Activated CD4-positive, CD25-positive, alpha-beta regulatory T cell treated with anti-CD3 and anti-CD28 coated beads, Interleukin-2, amount 50 U/mL, for 72 hours (primary cell): ENCODE results near the gene ZNF69.
A peak's percentile ranks its signal among the peaks of the same experiment; 100 is the strongest.
"Not testable (repeated sequence)": the region's sequence is repeated elsewhere in the genome, so short reads cannot be mapped to it uniquely, and the experiment has no call there.

ENCODE experiments used
- DNase-seq: peaks from one replicate; pipeline ENCODE4 v3.0.0; 2021

The ZNF69 gene

DNA sequence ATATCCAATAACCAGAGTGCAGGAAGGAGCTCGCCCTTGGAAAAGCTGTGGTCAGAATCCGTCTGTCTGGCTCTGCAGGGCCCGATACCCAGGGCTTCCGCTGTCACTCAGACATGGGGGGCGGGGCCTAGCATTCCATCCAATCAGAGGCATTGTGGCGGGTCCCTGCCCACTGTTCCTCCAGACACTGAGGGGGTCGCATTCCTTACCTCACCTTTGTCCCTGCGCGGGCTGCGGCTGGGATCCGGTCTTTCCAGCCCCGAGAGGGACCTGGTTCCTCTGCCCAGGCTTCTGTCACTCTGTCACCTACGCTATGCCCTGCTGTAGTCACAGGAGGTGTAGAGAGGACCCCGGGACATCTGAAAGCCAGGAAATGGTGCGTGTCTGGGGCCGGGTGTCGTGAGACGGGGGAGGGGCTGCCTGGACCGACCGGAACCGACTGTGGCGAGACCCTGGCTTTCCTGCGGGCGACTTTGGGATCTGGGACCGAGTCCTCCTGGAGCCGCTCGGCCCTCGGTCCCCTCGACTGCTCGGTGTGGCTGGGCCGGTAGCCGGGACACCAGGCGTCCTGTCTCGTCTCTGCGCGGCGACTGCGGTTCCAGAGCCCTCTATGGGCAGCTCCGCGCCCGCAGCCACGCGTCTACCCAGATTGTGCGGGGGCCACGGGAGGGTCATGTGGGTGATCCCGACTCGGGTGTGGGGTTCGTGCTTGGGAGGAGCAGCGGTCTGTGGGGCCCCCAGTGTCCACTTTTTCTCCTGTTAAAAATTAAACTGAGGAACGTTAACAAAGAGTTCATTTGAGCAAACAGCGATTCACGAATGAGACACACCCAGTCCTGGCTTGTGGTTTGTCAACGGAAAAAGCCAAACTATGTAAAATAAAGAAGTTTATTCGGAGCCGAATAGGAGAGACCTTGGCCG lies at the start of gene ZNF69:
ZNF69 (plus strand) TSS at position 172 of the 921 bp plus-strand sequence; CDS start at position 314, 142 bp downstream.
- DNase-seq, result peak; percentile 72

DNA sequence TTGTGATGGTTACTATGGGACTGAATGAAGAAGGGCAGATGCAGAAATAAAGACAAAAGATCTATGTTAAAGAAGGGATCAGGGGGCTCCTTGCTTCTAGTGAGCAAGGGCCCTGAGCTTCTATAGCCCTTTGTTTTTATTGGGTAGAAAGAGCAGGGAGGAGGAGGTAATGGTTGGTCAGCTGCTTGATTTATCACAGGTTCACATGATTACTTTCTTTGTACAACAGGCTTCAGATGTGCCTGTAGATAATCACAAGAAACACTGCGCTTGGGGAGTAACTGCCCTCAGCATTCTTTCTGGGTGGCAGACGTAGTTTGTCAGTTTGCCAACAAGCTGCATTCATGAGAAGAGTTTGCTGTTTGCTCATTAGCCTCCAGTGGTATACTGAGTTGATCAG lies 43.9 kb upstream of the ZNF69 start:
- DNase-seq, result no peak

DNA sequence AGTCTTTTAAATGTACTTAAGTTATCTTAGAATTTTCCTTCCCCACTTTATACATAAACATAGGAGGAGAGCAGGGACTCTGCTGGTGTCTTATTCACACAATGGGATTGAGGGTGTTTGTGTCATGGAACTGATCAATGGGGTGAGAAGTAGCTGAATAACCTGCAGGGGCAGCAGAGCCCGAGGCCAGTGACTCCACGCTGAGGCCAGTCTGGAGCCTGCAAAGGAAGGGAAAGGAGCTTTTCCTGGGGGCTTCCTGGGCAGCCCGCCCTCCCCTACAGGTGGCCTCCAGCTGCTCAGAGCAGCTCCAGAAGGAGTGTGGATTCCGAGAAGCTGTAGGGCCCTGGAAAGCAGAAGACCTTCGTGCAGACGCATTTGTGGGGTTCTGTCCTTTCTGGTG lies 40.0 kb upstream of the ZNF69 start:
- not testable (repeated sequence) for DNase-seq

DNA sequence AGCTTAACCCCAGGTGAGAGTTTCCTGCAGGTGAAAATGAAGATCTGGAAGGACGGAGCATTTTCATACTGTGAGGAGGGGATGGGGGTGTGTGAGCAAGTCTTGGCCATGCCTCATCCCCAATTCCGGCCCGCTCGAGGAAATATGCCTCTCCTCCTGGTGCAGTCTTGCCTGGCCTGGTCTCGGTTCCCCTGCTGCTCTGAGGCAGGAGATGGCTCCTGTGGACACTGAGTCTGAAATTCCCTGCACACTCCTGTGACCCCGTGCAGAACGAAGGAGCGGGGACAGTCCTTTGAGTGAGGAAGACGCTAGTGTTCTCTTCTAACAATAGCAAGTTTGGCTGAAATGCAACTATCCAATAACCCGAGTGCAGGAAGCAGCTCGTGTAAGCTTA lies 39.4 kb upstream of the ZNF69 start:
- DNase-seq, result no peak

DNA sequence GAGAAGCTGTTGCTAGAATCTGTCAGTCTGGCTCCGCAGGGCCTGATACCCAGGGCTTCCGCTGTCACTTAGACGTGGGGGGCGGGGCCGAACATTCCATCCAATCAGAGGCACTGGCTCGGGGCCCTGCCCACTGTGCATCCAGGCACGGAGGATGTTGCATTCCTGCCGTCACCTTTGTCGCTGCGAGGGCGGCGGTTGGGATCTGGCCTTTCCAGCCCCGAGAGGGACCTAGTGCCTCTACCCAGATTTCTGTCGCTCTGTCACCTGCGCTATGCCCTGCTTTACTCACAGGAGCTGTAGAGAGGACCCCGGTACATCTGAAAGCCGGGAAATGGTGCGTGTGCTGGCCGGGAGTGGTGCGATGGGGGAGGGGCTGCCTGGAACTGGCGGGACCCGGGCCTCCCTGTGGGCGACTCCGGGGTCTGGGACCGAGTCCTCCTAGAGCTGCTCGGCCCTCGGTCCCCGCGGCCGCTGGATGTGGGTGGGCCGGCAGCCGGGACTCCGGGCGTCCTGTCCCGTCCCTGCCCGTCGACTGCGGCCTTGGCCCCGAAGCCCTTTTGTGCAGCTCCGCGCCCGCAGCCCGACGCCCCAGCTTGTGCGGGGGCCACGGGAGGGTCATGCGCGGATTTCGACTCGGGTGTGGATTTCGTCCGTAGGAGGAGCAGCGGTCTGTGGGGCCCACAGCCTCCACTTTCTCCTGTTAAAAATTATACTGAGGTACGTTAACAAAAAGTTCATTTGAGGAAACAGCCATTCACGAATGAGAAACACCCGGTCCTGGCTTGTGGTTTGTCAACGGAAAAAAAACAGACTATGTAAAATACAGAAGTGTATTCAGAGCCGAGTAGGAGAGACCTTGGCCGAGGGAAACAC lies 38.8 kb upstream of the ZNF69 start, which contains the start of gene ZNF439:
ZNF439 (plus strand) TSS at position 133 of the 876 bp plus-strand sequence; CDS start at position 275, 142 bp downstream.
- DNase-seq, result peak; percentile 89

DNA sequence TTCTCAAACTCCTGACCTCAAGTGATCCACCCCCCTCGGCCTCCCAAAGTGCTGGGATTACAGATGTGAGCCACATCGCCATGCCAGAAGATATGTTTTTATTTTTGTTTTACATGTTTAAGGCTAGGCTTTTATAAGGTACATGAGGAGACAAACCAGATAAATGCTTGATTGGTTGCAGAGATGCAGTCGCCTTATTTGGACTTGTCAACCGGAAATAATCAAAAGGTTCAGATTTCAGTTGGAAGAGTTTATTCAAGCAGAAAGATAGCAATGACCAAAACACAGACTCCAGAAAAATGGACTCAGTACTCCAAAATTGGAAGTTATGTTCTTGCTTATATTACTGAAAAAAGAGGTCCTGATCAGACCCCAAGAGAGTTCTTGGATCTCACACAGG lies 37.3 kb upstream of the ZNF69 start:
- not testable (repeated sequence) for DNase-seq

DNA sequence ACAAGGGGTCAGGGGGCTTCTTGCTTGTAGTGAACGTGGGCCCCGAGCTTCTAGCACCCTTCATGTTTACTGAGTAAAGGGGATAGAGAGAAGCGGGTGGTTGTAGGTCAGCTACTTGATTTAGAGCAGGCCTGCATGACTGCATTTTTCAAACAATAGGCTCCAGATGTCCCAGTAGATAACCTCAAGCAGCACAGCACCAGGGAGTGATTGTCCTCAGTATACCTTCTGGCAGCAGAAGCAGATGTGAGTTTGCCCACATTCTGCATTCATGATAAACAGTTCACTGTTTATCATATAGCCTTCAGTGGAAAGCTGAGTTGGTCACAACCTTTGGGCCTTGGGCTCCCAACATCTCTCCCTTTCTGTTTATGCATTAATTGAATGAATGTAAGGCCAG lies 34.2 kb upstream of the ZNF69 start:
- no peak for DNase-seq

DNA sequence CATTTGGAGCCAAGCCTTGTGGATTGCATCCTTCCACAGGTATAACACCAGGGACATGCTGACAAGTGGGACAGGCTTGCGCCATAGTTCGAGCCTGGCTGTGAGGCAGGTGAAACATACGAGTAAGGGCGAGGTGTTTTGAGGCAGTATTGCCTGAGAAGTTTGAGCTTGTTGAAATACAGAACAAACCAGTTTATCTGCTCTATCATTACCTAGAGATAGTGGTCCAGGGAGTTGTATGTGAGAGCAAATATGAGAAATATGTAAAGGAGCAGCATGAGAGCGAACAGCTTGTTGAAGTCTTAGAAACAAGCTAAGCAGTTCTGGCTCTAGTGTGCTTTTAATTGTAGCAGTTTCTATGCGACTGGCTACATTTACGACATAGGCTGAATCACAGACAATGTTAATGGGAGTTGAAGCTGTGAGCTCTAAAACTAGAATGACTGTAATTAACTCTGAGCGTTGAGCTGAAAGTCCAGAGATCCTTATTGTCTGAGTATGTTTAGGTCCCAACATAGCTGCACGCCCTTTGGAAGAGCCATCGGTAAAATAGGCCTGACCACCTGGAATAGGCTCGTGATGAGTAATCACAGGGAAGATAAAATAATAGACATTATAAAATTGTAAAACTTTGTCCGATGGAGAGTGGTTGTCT lies 30.9 kb upstream of the ZNF69 start:
- DNase-seq, result no peak

DNA sequence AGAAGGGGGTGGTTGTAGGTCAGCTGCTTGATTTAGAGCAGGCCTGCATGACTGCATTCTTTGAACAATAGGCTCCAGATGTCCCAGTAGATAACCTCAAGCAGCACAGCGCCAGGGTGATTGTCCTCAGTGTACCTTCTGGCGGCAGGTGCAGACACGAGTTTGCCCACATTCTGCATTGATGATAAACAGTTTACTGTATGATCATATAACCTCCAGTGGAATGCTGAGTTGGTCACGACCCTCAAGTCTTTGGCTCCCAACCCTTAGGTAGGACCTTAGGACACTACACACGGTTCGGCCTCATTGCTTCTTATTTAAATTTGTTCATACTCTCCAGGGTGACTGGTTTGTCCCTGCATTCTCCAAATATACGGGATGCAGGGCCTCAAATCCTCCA lies 26.9 kb upstream of the ZNF69 start:
- no peak for DNase-seq

DNA sequence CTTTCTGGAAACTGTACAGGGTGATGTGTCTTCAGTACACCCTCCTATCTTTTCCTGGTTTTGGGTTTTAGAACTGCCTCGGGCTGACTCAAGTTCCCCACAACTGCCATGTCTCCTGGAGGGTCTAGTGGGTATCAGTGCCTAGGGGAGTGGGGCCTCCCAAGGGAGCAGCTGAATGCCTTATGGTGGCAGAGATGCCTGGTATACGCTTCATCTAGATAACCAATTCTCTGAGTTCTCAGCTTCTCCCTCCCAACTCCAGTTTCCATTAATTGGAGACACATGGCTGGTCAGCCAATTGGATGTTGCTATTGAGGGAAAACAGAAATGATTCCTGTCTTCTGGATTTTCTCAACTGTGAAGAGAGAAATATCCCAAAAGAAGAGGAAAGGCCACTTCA lies 26.3 kb upstream of the ZNF69 start:
- no peak for DNase-seq

DNA sequence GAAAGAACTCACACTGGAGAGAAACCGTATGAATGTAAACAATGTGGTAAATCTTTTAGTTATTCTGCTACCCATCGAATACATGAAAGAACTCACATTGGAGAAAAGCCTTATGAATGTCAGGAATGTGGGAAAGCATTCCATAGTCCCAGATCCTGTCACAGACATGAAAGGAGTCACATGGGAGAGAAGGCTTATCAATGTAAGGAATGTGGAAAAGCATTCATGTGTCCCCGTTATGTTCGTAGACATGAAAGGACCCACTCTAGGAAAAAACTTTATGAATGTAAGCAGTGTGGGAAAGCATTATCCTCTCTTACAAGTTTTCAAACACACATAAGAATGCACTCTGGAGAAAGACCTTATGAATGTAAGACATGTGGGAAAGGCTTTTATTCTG lies 19.8 kb upstream of the ZNF69 start:
- not testable (repeated sequence) for DNase-seq

DNA sequence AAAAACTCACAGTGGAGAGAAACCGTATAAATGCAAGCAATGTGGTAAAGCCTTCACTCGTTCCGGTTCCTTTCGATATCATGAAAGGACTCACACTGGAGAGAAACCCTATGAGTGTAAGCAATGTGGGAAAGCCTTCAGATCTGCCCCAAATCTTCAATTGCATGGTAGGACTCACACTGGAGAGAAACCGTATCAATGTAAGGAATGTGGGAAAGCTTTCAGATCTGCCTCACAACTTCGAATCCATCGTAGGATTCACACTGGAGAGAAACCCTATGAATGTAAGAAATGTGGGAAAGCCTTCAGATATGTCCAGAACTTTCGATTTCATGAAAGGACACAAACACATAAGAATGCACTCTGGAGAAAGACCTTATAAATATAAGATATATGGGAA lies 19.4 kb upstream of the ZNF69 start:
- DNase-seq, result no peak

DNA sequence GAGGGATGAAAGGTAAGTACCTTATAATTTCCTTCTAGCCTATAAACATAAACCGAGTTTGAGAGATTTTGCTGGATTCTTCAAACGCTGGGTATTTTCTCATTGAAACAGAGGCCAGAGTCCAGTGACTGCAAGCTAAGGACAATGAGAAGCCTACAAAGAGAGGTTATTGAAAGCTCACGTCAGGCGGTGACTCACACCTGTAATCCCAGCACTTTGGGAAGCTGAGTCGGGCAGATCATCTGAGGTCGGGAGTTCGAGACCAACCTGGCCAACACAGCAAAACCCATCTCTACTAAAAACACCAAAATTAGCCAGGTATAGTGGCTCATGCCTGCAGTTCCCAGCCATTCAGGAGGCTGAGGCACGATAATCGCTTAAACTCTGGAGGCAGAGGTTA lies 15.0 kb upstream of the ZNF69 start:
- no peak for DNase-seq

DNA sequence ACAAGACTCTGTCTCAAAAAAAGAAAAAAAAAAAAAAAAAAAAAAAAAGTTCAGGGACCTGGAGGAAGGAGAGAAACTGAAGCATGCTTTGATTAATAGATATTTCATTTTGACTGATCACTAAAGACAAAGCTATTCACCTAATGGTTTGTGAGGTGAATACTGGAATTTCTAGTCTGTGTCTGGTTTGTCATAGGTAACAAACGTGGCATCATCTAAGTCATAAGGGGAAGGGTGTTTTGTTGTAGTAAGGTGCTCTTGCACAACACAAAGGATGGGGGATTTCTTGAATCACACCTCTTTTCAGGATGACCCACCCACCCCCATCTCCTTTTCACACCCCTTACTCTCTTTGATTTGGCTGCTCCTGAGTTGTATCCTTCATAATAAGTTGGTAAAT lies 13.8 kb upstream of the ZNF69 start:
- no peak for DNase-seq

DNA sequence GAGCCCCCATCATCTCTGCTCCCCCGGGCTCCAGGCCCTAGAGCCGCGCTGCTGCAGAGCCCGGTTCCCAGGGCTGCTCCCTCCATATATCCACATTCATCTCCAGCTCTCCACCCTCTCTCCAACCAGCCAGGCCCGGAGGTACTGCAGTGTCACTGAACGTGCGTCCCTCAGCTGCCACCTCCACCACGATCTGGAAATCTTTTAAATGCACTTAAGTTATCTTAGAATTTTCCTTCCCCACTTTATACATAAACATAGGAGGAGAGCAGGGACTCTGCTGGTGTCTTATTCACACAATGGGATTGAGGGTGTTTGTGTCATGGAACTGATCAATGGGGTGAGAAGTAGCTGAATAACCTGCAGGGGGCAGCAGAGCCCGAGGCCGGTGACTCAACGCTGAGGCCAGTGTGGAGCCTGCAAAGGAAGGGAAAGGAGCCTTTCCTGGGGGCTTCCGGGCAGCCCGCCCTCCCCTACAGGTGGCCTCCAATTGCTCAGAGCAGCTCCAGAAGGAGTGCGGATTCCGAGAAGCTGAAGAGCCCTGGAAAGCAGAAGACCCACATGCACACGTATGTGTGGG lies 7.8 kb upstream of the ZNF69 start:
- DNase-seq, result peak; percentile 52

DNA sequence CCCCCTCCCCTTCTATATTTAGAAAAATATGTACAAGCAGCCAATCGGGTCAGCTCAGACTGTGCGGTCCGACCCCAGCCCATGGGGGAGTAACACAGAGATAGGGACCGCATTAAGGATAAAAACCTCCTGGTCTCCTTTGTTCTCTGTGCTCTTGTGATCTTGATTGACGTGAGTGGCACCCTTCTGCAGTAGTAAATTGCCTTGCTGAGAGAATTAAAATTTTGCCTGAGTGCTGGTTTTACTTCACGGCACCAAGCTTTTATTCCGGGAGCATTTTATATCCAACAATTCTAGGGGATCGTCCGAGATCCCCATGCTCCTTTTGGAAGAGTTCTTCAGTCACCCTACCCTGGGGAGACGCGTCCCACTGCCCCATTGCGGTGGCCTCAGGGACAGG lies 7.0 kb upstream of the ZNF69 start:
- no peak for DNase-seq

DNA sequence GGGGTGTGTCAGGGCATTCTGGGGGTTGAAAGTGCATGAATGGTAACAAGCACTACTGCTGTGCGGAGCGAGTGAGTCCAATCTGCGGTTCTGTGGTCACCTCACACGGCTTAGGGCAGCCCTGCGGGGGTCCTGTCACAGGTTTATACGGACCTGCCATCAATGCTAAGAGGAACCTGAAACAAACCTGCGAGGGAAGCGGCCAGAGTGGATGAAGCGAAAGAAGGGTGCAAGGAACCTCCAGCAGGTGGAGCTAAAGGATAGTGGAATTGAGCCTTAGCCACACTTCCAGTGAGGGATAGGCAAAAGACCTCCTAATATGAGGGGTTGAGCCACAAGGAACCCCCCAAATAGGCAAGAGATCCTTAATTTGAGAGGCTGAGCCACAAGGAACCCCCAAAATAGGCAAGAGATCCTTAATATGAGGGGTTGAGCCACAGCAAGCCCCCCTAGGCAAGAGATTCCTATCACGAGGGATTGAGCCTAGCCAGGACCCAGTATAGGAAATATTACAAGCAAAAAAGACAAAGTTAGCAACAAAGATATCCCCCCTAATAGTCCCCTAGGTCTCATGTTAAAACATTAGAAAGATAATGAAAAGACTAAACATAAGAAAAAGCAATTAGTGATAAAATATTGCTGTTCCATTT lies 6.3 kb upstream of the ZNF69 start:
- DNase-seq, result peak; percentile 49

DNA sequence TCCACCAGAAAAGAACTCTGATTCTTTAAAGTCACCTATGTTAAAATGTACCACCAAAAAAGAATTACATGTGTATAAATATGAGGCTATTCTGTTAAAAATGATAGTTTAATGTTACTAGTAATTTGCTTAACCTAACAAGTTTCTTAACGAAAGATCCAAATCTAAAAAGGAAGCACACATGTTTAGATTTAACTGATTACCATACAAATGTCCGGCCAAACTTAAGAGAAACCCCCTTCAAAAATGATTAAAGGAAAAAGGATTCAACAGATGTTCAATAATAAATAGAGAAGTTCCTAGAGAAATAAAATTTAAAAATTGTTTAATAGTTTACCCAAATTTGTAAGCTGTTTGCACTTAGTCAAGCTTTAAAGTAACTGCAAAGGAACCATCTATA lies 5.0 kb upstream of the ZNF69 start:
- no peak for DNase-seq

DNA sequence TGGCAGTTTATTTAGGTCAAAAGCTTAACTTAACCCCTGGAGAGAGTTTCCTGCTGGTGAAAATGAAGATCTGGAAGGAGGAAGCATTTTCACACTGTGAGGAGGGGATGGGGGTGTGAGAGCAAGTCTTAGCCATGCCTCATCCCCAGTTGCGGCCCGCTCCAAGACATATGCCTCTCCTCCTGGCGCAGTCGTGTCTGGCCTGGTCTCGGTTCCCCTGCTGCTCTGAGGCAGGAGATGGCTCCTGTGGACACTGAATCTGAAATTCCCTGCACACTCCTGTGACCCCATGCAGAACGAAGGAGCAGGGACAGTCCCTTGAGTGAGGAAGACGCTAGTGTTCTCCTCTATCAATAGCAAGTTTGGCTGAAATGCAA lies 360 bp upstream of the ZNF69 start:
- DNase-seq, result no peak

DNA sequence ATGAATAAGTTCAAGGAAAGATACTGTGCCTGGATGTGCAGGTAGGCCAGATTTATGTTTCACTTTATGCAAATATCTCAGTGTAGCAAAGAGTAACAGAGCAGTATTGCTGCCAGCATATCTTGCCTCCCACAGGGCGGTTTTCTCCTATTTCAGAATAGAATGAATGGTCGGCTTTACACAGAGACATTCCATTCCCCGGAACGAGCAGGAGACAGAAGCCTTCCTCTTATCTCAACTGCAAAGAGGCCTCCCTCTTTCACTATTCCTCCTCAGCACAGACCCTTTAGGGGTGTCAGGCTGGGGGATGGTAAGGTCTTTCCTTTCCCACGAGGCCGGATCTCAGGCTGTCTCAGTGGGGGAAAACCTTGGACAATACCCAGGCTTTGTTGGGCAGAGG lies 2.3 kb downstream of the ZNF69 start:
- DNase-seq, result not testable (repeated sequence)

DNA sequence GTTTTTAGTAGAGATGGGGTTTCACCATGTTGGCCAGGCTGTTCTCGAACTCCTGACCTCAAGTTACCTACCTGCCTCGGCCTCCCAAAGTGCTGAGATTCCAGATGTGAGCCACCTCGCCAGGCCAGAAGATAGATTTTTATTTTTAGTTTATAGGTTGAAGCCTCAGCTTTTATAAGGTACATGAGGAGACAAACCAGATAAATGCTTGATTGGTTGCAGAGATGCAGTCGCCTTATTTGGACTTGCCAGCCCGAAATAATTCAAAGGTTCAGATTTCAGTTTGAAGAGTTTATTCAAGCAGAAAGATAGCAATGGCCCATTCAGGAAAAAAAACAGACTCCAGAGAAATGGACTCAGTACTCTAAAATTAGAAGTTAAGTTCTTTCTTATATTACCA lies 3.1 kb downstream of the ZNF69 start:
- DNase-seq, result no peak

DNA sequence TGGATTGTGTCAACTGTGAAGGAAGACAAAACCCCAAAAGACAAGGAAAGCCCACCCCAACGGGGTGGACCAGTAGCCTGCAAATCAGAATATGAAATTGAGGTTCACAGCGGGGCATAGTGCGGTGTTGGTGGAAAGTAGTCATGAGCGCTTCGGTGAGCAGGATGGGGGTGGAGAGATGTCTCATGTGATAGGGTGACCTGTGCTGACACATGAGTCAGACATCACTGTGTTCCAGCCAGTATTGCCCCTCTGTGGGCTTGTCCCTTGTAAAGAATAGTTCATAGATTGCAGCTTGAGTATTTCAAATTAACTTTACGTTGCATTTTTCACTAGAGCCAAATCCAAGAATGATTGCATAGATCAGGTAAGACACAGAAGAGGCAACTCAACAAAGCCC lies 7.3 kb downstream of the ZNF69 start:
- DNase-seq, result no peak
